IMR-90 (cell line): ENCODE measurements around the gene ABTB1. TPM values are rescaled to one million over a fixed set of nuclear protein-coding genes. Genes with fewer than 3 reads are reported as not detected.

ENCODE experiments used
- ATAC-seq: fragments of 200-7000 bp; cut with Tn5 transposase; 2 replicates; pipeline ENCODE4 v1.9.1; 2020; ENCODE audit warnings: low read depth, mild to moderate bottlenecking, moderate library complexity
- BruUV-seq: library from RNA; stranded (reverse); fragments of 400-500 nt; replicated peaks from 2 replicates; lab custom pipeline; 2021; lab: Mats Ljungman, UMichigan
- CTCF ChIA-PET: fragments of 300-600 bp; formaldehyde crosslinking; extraction: SDS; loops from one replicate; lab custom pipeline; 2021; ENCODE audit warnings: antibody characterized with exemption; lab: Yijun Ruan, JAX
- POLR2A ChIA-PET: fragments of 300-600 bp; sonication (Branson Sonifier 250); formaldehyde crosslinking; loops from one replicate; lab custom pipeline; 2022; ENCODE audit warnings: antibody characterized with exemption; ENCODE audit not compliant: unreplicated experiment; lab: Charles Lee
- DNase-seq: peaks from one replicate; pipeline ENCODE4 v3.0.0; 2013
- H2AFZ ChIP-seq: replicated peaks from 2 replicates; pipeline ENCODE3; 2013; ENCODE audit warnings: low read length, mild to moderate bottlenecking; ENCODE audit not compliant: poor library complexity
- H2AK5ac ChIP-seq: 2 replicates; pipeline ENCODE4 v1.6.1; 2013; ENCODE audit warnings: low read depth, low read length, inconsistent platforms
- H2AK9ac ChIP-seq: replicated peaks from 2 replicates; pipeline ENCODE3; 2013; ENCODE audit warnings: mild to moderate bottlenecking, low read depth, low read length, moderate library complexity; ENCODE audit not compliant: poor library complexity
- H2BK120ac ChIP-seq: 2 replicates; pipeline ENCODE4 v1.6.1; 2013; ENCODE audit warnings: low read depth, low read length, inconsistent platforms
- H2BK15ac ChIP-seq: 3 replicates; pipeline ENCODE4 v1.6.1; 2013; ENCODE audit warnings: low read depth, low read length, inconsistent platforms
- H2BK20ac ChIP-seq: 2 replicates; pipeline ENCODE4 v1.6.1; 2013; ENCODE audit warnings: low read depth, mild to moderate bottlenecking, inconsistent platforms, low read length, moderate library complexity
- H2BK5ac ChIP-seq: 2 replicates; pipeline ENCODE4 v1.6.1; 2013; ENCODE audit warnings: mild to moderate bottlenecking, low read depth, low read length, inconsistent platforms; ENCODE audit not compliant: poor library complexity, severe bottlenecking
- H3K14ac ChIP-seq: replicated peaks from 2 replicates; pipeline ENCODE4 v1.6.1; 2013; ENCODE audit warnings: low read depth, low read length, inconsistent platforms
- H3K18ac ChIP-seq: 2 replicates; pipeline ENCODE4 v1.6.1; 2013; ENCODE audit warnings: low read depth, low read length, control low read depth
- H3K23ac ChIP-seq: 2 replicates; pipeline ENCODE4 v1.6.1; 2013; ENCODE audit warnings: low read depth, low read length, inconsistent platforms
- H3K27ac ChIP-seq: 2 replicates; pipeline ENCODE4 v1.5.1; 2013; ENCODE audit warnings: mild to moderate bottlenecking, control low read depth, low read length; ENCODE audit not compliant: insufficient read depth
- H3K27me3 ChIP-seq: 2 replicates; pipeline ENCODE4 v1.6.1; 2013; ENCODE audit warnings: low read length; ENCODE audit not compliant: control insufficient read depth, insufficient read depth
- H3K36me3 ChIP-seq: 2 replicates; pipeline ENCODE4 v1.6.1; 2013; ENCODE audit warnings: low read length, mixed read lengths; ENCODE audit not compliant: control insufficient read depth, insufficient read depth
- H3K4ac ChIP-seq: 2 replicates; pipeline ENCODE4 v1.6.1; 2013; ENCODE audit warnings: low read depth, low read length, inconsistent platforms
- H3K4me1 ChIP-seq: 2 replicates; pipeline ENCODE4 v1.6.1; 2013; ENCODE audit warnings: low read length, mixed read lengths; ENCODE audit not compliant: control insufficient read depth, insufficient read depth
- H3K4me2 ChIP-seq: 2 replicates; pipeline ENCODE4 v1.6.1; 2013; ENCODE audit warnings: low read depth, mild to moderate bottlenecking, control low read depth, low read length, moderate library complexity
- H3K4me3 ChIP-seq: 2 replicates; pipeline ENCODE4 v1.5.1; 2013; ENCODE audit warnings: low read depth, mild to moderate bottlenecking, control low read depth, low read length, moderate library complexity; ENCODE audit not compliant: insufficient read depth
- H3K56ac ChIP-seq: 2 replicates; pipeline ENCODE4 v1.6.1; 2013; ENCODE audit warnings: low read length, inconsistent platforms; ENCODE audit not compliant: insufficient read depth; ENCODE audit errors: extremely low read depth
- H3K79me1 ChIP-seq, 2 experiments: 2 replicates each; pipeline ENCODE4 v1.6.1; 2013; ENCODE audit warnings: low read length in 2 of 2, inconsistent platforms in 1 of 2, low read depth in 1 of 2
- H3K9ac ChIP-seq: 2 replicates; pipeline ENCODE4 v1.6.1; 2013; ENCODE audit warnings: low read depth, low read length, control low read depth
- H3K9me1 ChIP-seq: 2 replicates; pipeline ENCODE4 v1.6.1; 2013; ENCODE audit warnings: low read length, inconsistent platforms; ENCODE audit not compliant: insufficient read depth
- H3K9me3 ChIP-seq: 2 replicates; pipeline ENCODE4 v1.6.1; 2013; ENCODE audit warnings: low read length; ENCODE audit not compliant: control insufficient read depth, insufficient read depth
- H4K20me1 ChIP-seq: 2 replicates; pipeline ENCODE4 v1.6.1; 2013; ENCODE audit warnings: low read length, inconsistent platforms; ENCODE audit not compliant: insufficient read depth
- H4K5ac ChIP-seq: 2 replicates; pipeline ENCODE4 v1.6.1; 2013; ENCODE audit warnings: mild to moderate bottlenecking, low read depth, low read length, control low read depth
- H4K8ac ChIP-seq, 2 experiments: 2 replicates each; pipeline ENCODE4 v1.6.1; 2013; ENCODE audit warnings: low read depth in 2 of 2, low read length in 2 of 2, control low read depth in 1 of 2, inconsistent platforms in 1 of 2
- H4K91ac ChIP-seq: 2 replicates; pipeline ENCODE4 v1.6.1; 2013; ENCODE audit warnings: low read depth, low read length, inconsistent platforms; ENCODE audit not compliant: insufficient read depth
- CTCF ChIP-seq: conservative IDR thresholded peaks from 2 replicates; pipeline ENCODE4 v1.5.1; 2012; ENCODE audit warnings: mild to moderate bottlenecking, low read depth, low read length, improper control_type of control experiment
- ELK1 ChIP-seq: fragments of 150-350 bp; IDR thresholded peaks from 2 replicates; pipeline ENCODE4 v1.6.1; 2016; ENCODE audit warnings: low read depth, mild to moderate bottlenecking, low read length, moderate library complexity, borderline replicate concordance
- POLR2A ChIP-seq: IDR thresholded peaks from 2 replicates; pipeline ENCODE4 v1.6.1; 2012; ENCODE audit warnings: mild to moderate bottlenecking, low read depth, low read length
- USF2 ChIP-seq: fragments of 150-350 bp; IDR thresholded peaks from 2 replicates; pipeline ENCODE4 v1.6.1; 2017; ENCODE audit warnings: mild to moderate bottlenecking, antibody characterized with exemption, low read length, low read depth
- WGBS, 2 experiments: methylation state at CpG; one replicate each; pipeline versions ENCODE4 v1.1.5 to v1.1.7; 2013; ENCODE audit warnings: missing lambda C conversion rate in 2 of 2; ENCODE audit not compliant: insufficient read length in 1 of 2; ENCODE audit errors: extremely low coverage in 2 of 2; 5-methylcytosine and 5-hydroxymethylcytosine counted together
- dilution Hi-C: fragments of 300-500 bp; cut with HindIII; formaldehyde crosslinking; loops from one replicate; pipeline ENCODE4 v1.14.3; 2018; ENCODE audit warnings: low sequenced_read_pairs; ENCODE audit not compliant: unreplicated experiment
- in situ Hi-C: fragments of 300-500 bp; cut with MboI; formaldehyde crosslinking; loops from 3 replicates; pipeline ENCODE4 v1.14.3; 2019; ENCODE audit warnings: low sequenced_read_pairs, inconsistent platforms, mixed read lengths
- intact Hi-C: fragments of 100-400 bp; cut with micrococcal nuclease; formaldehyde crosslinking; loops from 2 replicates; pipeline ENCODE4 v1.10.0; 2022
- polyA plus RNA-seq, 3 experiments: library from polyadenylated mRNA; depleted of rRNA; stranded (reverse); fragments of >200 nt; gene quantifications; 2 replicates each; pipeline ENCODE4 v1.2.3, GENCODE V29; 2012; ENCODE audit warnings: low replicate concordance in 1 of 3
- total RNA-seq: library from RNA; depleted of rRNA; stranded (reverse); fragments of >200 nt; gene quantifications from 2 replicates; pipeline ENCODE4 v1.2.3, GENCODE V29; 2012

The ABTB1 gene
- total and polyA plus RNA-seq, 2 of the 4 experiments (the other 2 are of a cell fraction) = 3.2 to 23.0 TPM

GRCh38 chr3:127674790-127675189 is 2.0 kb downstream of the ABTB1 start:
- H3K4me2 ChIP-seq = no peak overlapping the region
- ATAC-seq (no peak), DNase-seq (no peak)
- H3K9ac ChIP-seq = no peak overlapping the region
- H3K56ac ChIP-seq = no peak overlapping the region
- in situ Hi-C loops = no loop called here
- no peaks in the 10 kb centered on the region for H3K9me3 ChIP-seq
- intact Hi-C loops = no loop called here
- no peak overlapping the region for H3K27ac ChIP-seq
- peaks cover 19 to 35% of the 10 kb centered on the region in 2 experiments for H3K79me1 ChIP-seq
- H2AK5ac ChIP-seq = no peak overlapping the region
- no peak overlapping the region for H2BK5ac ChIP-seq
- H3K18ac ChIP-seq = no peak overlapping the region
- no peak overlapping the region for H2AFZ ChIP-seq
- 100% methylated on average over 7 of the region's 8 CpGs; no CpG with 5 or more reads in 1 of the 2 experiments for WGBS, 2 experiments
- no peak overlapping the region for H3K4me3 ChIP-seq
- CTCF ChIA-PET = no interaction called here
- H3K36me3 ChIP-seq = peaks cover 28% of the 10 kb centered on the region
- no peak overlapping the region for H2BK20ac ChIP-seq
- H2BK15ac ChIP-seq = no peak overlapping the region
- peaks cover 10% of the 10 kb centered on the region for H3K4me1 ChIP-seq
- H3K9me1 ChIP-seq = peaks cover 10% of the 10 kb centered on the region; the same call in 1 of the 2 replicates
- no peak overlapping the region for H4K5ac ChIP-seq
- H2AK9ac ChIP-seq = no peak overlapping the region
- no peak overlapping the region for H2BK120ac ChIP-seq
- no peak overlapping the region for H4K8ac ChIP-seq
- TF ChIP-seq POLR2A (no peak), CTCF (no peak), ELK1 (no peak), USF2 (no peak)
- H3K4ac ChIP-seq = no peak overlapping the region
- POLR2A ChIA-PET = no interaction called here
- H4K20me1 ChIP-seq = no peaks in the 10 kb centered on the region; the same call in none of the 2 replicates
- dilution Hi-C loops = no loop called here
- H3K14ac ChIP-seq = no peak overlapping the region
- no TSS peak for BruUV-seq
- no peaks in the 10 kb centered on the region for H3K27me3 ChIP-seq
- H3K23ac ChIP-seq = no peak overlapping the region
- H4K91ac ChIP-seq = no peak overlapping the region
